ENCODE measurements around the gene CHFR.
"Not testable (repeated sequence)": the region's sequence is repeated elsewhere in the genome, so short reads cannot be mapped to it uniquely, and the experiment has no call there.

Gene CHFR

DNA sequence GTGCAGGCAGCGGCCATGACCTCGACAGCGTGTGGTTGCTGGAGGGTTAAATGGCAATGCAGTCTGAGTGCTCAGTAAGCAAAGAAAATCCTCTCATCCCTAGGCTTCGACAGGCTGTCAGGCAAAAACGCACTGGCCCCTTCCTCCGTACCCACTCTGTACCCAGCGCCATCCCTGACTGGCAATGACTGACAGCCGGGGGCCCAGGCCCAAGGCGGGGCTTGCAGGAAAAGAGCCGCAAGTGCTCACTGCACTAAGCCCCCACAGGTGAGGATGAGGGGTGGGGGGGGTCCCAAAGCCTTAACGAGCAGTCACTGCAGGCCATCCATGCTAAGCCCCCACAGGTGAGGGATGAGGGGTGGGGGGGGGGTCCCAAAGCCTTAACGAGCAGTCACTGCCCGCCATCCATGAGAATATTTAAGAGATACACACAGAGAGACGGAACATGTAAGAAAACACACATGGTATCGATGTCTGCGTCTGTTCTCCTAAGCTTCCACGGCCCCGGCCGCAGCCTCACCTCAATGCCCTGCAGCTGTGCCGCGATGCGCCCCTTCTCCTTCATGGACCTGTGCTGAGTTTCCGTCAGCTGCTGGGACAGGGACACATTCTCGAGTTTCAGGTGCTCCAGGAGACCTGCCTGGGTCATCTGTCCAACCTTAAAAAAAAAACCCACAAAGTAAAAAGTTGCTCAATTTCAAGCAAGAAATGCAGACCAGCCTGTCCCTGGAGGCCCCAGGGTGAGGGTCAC, 89.4 kb downstream of the CHFR start:
- Histone ChIP-seq H3K23ac (ENCODE audit: low read length in 2 of 2) (no peak overlapping the region), H3K27ac (ENCODE audit: low read length, poor library complexity, severe bottlenecking) (no peak overlapping the region), H4K8ac (ENCODE audit: low read length) (no peak overlapping the region), H2BK15ac (ENCODE audit: low read depth, poor library complexity, severe bottlenecking) (no peak overlapping the region), H3K4ac (ENCODE audit: low read depth in 1 of 2, low read length in 2 of 2) (no peak overlapping the region), H3K79me1 (replicated peaks; ENCODE audit: low read length, poor library complexity, severe bottlenecking) (peaks cover 46% of the 10 kb centered on the region), H3K18ac (ENCODE audit: low read depth in 1 of 2, low read length in 2 of 2) (no peak overlapping the region), H3K4me1 (ENCODE audit: control insufficient read depth, insufficient read depth, low read depth, low read length) (no peaks in the 10 kb centered on the region), H3K4me2 (ENCODE audit: low read length, poor library complexity, severe bottlenecking) (no peak overlapping the region), H3K27me3 (ENCODE audit: control insufficient read depth in 1 of 2, insufficient read depth in 1 of 2, low read length in 2 of 2) (no peaks in the 10 kb centered on the region), H2AFZ (ENCODE audit: low read depth, low read length) (no peak overlapping the region), H3K9ac (ENCODE audit: low read length) (no peak overlapping the region), H3K36me3 (ENCODE audit: control insufficient read depth in 1 of 2, insufficient read depth in 2 of 2, low read depth in 1 of 2, low read length in 2 of 2) (peaks cover 87 to 89% of the 10 kb centered on the region in 2 experiments), H3K9me3 (ENCODE audit: control insufficient read depth, low read length) (no peaks in the 10 kb centered on the region), H2BK12ac (ENCODE audit: low read length in 2 of 2) (no peak overlapping the region), H4K91ac (ENCODE audit: low read length) (no peak overlapping the region), H2BK120ac (ENCODE audit: low read depth, low read length) (no peak overlapping the region), H3K4me3 (ENCODE audit: insufficient read depth in 1 of 2, low read depth in 1 of 2, low read length in 2 of 2) (no peak overlapping the region), H2BK5ac (ENCODE audit: low read depth, low read length, poor library complexity, severe bottlenecking) (no peak overlapping the region), H2AK5ac (ENCODE audit: low read length, severe bottlenecking) (no peak overlapping the region), H3K14ac (ENCODE audit: low read length in 2 of 2) (no peak overlapping the region)
- 97% methylated on average over 24 of the region's 24 CpGs for WGBS
- DNase-seq = no peak

DNA sequence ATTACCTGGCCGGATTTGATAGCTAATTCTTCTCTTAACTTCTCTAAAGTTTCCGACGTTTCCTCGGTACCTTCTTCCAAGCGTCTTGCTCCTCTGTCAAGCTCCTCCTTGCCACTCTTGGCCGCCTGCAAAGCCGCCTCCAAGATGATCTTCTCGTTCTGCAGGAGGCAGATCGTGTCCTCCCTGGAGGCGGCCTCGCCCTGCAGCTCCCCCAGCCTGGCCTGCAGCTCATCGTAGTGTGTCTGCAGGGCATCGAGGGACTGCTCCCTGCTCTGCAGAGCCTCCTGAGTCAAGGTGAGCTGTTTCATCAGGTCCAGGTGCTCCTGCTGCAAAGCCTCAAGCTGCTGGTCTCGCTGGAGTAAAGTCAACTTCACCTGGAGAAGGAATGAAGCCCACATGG, 91.6 kb downstream of the CHFR start:
- H3K79me1 ChIP-seq (replicated peaks; ENCODE audit: low read length, poor library complexity, severe bottlenecking) = peaks cover 42% of the 10 kb centered on the region
- no peak overlapping the region for H3K27ac ChIP-seq (ENCODE audit: low read length, poor library complexity, severe bottlenecking)
- no peak overlapping the region for H3K14ac ChIP-seq (ENCODE audit: low read length in 2 of 2)
- no peak overlapping the region for H3K9ac ChIP-seq (ENCODE audit: low read length)
- H3K36me3 ChIP-seq (ENCODE audit: control insufficient read depth in 1 of 2, insufficient read depth in 2 of 2, low read depth in 1 of 2, low read length in 2 of 2) = peaks cover 84 to 89% of the 10 kb centered on the region in 2 experiments
- H3K23ac ChIP-seq (ENCODE audit: low read length in 2 of 2) = no peak overlapping the region
- no peak for DNase-seq
- H2BK5ac ChIP-seq (ENCODE audit: low read depth, low read length, poor library complexity, severe bottlenecking) = no peak overlapping the region
- no peak overlapping the region for H3K4me3 ChIP-seq (ENCODE audit: insufficient read depth in 1 of 2, low read depth in 1 of 2, low read length in 2 of 2)
- H3K4me1 ChIP-seq (ENCODE audit: control insufficient read depth, insufficient read depth, low read depth, low read length) = no peaks in the 10 kb centered on the region
- no peak overlapping the region for H2BK15ac ChIP-seq (ENCODE audit: low read depth, poor library complexity, severe bottlenecking)
- H3K9me3 ChIP-seq (ENCODE audit: control insufficient read depth, low read length) = no peaks in the 10 kb centered on the region
- H2BK120ac ChIP-seq (ENCODE audit: low read depth, low read length) = no peak overlapping the region
- H2AFZ ChIP-seq (ENCODE audit: low read depth, low read length) = no peak overlapping the region
- H4K8ac ChIP-seq (ENCODE audit: low read length) = no peak overlapping the region
- no peak overlapping the region for H2AK5ac ChIP-seq (ENCODE audit: low read length, severe bottlenecking)
- H2BK12ac ChIP-seq (ENCODE audit: low read length in 2 of 2) = no peak overlapping the region
- no peak overlapping the region for H3K4ac ChIP-seq (ENCODE audit: low read depth in 1 of 2, low read length in 2 of 2)
- no peak overlapping the region for H3K18ac ChIP-seq (ENCODE audit: low read depth in 1 of 2, low read length in 2 of 2)
- H3K4me2 ChIP-seq (ENCODE audit: low read length, poor library complexity, severe bottlenecking) = no peak overlapping the region
- no peaks in the 10 kb centered on the region for H3K27me3 ChIP-seq (ENCODE audit: control insufficient read depth in 1 of 2, insufficient read depth in 1 of 2, low read length in 2 of 2)
- WGBS = 97% methylated on average over 14 of the region's 14 CpGs
- H4K91ac ChIP-seq (ENCODE audit: low read length) = no peak overlapping the region

DNA sequence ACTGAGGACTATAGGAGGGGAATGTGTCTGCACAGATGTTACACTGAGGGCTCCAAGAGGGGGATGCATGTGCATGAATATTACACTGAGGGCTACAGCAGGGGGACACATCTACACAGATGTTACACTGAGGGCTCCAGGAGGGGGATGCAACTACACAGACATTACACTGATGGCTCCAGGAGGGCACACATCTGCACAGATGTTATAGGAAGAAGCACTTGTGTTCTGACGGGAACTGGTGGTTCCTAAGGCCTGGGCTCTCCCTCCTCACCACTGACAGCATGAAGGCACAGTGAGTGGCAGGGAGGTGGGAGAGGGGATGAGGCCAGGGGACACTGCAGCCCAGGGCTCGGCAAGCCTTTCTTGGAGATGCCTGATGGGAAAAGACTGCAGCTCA, 95.5 kb downstream of the CHFR start:
- H2BK120ac ChIP-seq (ENCODE audit: low read depth, low read length); H3K23ac ChIP-seq (ENCODE audit: low read length in 2 of 2); H3K9me3 ChIP-seq (ENCODE audit: control insufficient read depth, low read length); H4K91ac ChIP-seq (ENCODE audit: low read length); H3K4me2 ChIP-seq (ENCODE audit: low read length, poor library complexity, severe bottlenecking); H2AK5ac ChIP-seq (ENCODE audit: low read length, severe bottlenecking); H2AFZ ChIP-seq (ENCODE audit: low read depth, low read length); H3K4me1 ChIP-seq (ENCODE audit: control insufficient read depth, insufficient read depth, low read depth, low read length); H3K14ac ChIP-seq (ENCODE audit: low read length in 2 of 2); H3K9ac ChIP-seq (ENCODE audit: low read length); H2BK5ac ChIP-seq (ENCODE audit: low read depth, low read length, poor library complexity, severe bottlenecking); H3K27me3 ChIP-seq (ENCODE audit: control insufficient read depth in 1 of 2, insufficient read depth in 1 of 2, low read length in 2 of 2); H2BK15ac ChIP-seq (ENCODE audit: low read depth, poor library complexity, severe bottlenecking); H3K4me3 ChIP-seq (ENCODE audit: insufficient read depth in 1 of 2, low read depth in 1 of 2, low read length in 2 of 2); H3K4ac ChIP-seq (ENCODE audit: low read depth in 1 of 2, low read length in 2 of 2); H4K8ac ChIP-seq (ENCODE audit: low read length); H3K18ac ChIP-seq (ENCODE audit: low read depth in 1 of 2, low read length in 2 of 2); DNase-seq; H3K27ac ChIP-seq (ENCODE audit: low read length, poor library complexity, severe bottlenecking): not testable (repeated sequence)
- 94% methylated on average over 2 of the region's 2 CpGs for WGBS
- Histone ChIP-seq H3K36me3 (ENCODE audit: control insufficient read depth in 1 of 2, insufficient read depth in 2 of 2, low read depth in 1 of 2, low read length in 2 of 2) (peaks cover 72 to 84% of the 10 kb centered on the region in 2 experiments), H3K79me1 (replicated peaks; ENCODE audit: low read length, poor library complexity, severe bottlenecking) (peaks cover 38% of the 10 kb centered on the region), H2BK12ac (ENCODE audit: low read length in 2 of 2) (peak overlapping the region in 1 of 2 experiments; percentile 18)

DNA sequence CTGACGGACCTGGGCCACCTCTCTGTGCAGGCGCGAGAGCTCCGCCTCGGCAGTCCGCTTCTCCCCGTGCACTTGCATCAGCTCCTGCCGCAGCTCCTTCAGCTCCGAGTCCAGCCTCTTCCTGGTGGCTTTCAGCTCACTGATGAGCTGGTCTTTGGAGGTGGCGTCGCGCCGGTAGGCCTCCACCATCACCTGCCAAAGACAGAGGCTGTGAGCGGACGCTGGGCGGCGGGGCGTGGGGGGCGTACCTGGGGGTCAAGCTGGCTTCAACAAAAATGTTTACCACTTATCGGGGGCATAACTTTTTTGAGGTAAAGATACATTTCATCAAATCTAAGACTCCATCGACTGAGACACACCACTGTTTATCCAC, 98.3 kb downstream of the CHFR start:
- Histone ChIP-seq H4K91ac (ENCODE audit: low read length) (no peak overlapping the region), H4K8ac (ENCODE audit: low read length) (no peak overlapping the region), H2BK12ac (ENCODE audit: low read length in 2 of 2) (no peak overlapping the region), H2AFZ (ENCODE audit: low read depth, low read length) (no peak overlapping the region), H3K4me1 (ENCODE audit: control insufficient read depth, insufficient read depth, low read depth, low read length) (no peaks in the 10 kb centered on the region), H3K27ac (ENCODE audit: low read length, poor library complexity, severe bottlenecking) (no peak overlapping the region), H3K4me3 (ENCODE audit: insufficient read depth in 1 of 2, low read depth in 1 of 2, low read length in 2 of 2) (no peak overlapping the region), H2BK120ac (ENCODE audit: low read depth, low read length) (no peak overlapping the region), H3K9ac (ENCODE audit: low read length) (no peak overlapping the region), H2AK5ac (ENCODE audit: low read length, severe bottlenecking) (no peak overlapping the region), H3K23ac (ENCODE audit: low read length in 2 of 2) (no peak overlapping the region), H3K9me3 (ENCODE audit: control insufficient read depth, low read length) (no peaks in the 10 kb centered on the region), H3K4me2 (ENCODE audit: low read length, poor library complexity, severe bottlenecking) (no peak overlapping the region), H3K36me3 (ENCODE audit: control insufficient read depth in 1 of 2, insufficient read depth in 2 of 2, low read depth in 1 of 2, low read length in 2 of 2) (peaks cover 69 to 84% of the 10 kb centered on the region in 2 experiments), H3K79me1 (replicated peaks; ENCODE audit: low read length, poor library complexity, severe bottlenecking) (peaks cover 39% of the 10 kb centered on the region), H3K27me3 (ENCODE audit: control insufficient read depth in 1 of 2, insufficient read depth in 1 of 2, low read length in 2 of 2) (no peaks in the 10 kb centered on the region), H3K14ac (ENCODE audit: low read length in 2 of 2) (no peak overlapping the region), H2BK5ac (ENCODE audit: low read depth, low read length, poor library complexity, severe bottlenecking) (no peak overlapping the region), H2BK15ac (ENCODE audit: low read depth, poor library complexity, severe bottlenecking) (no peak overlapping the region), H3K4ac (ENCODE audit: low read depth in 1 of 2, low read length in 2 of 2) (no peak overlapping the region), H3K18ac (ENCODE audit: low read depth in 1 of 2, low read length in 2 of 2) (no peak overlapping the region)
- 96% methylated on average over 21 of the region's 21 CpGs for WGBS
- DNase-seq = no peak

Measured in mesenchymal stem cell (in vitro differentiated cells and primary cell).